ENCODE data around the gene MRPL27.
A peak's percentile ranks its signal among the peaks of the same experiment; 100 is the strongest.

Gene MRPL27

GRCh38 chr17:50362661-50363060, 10.3 kb downstream of the MRPL27 start (continued):
- TF ChIP-seq ZNF266 (tag by site-specific recombination; IDR thresholded peaks at IDR 0.05; ENCODE audit: low read depth) (peak; percentile 83), SP2 (tag by site-specific recombination; IDR thresholded peaks at IDR 0.05) (no peak), ZNF488 (tag by site-specific recombination; IDR thresholded peaks at IDR 0.05) (no peak), ZNF175 (tag by site-specific recombination; IDR thresholded peaks at IDR 0.05) (no peak), ZNF830 (tag by site-specific recombination; IDR thresholded peaks at IDR 0.05; ENCODE audit: low read depth) (no peak), ZNF341 (tag by site-specific recombination; IDR thresholded peaks at IDR 0.05; ENCODE audit: low read depth) (0 out of 2 replicates have a peak, but pooled peaks have one; percentile 24), ZNF768 (tag by site-specific recombination; IDR thresholded peaks at IDR 0.05) (no peak), ZNF660 (tag by site-specific recombination; IDR thresholded peaks at IDR 0.05) (no peak), ZNF777 (tag by site-specific recombination; IDR thresholded peaks at IDR 0.05; ENCODE audit: borderline replicate concordance) (no peak), ZNF404 (tag by site-specific recombination; IDR thresholded peaks at IDR 0.05) (0 out of 2 replicates have a peak, but pooled peaks have one; percentile 62), YY1 (tag by site-specific recombination; IDR thresholded peaks at IDR 0.05) (no peak), ZNF157 (tag by site-specific recombination; IDR thresholded peaks at IDR 0.05) (no peak), ZNF626 (tag by site-specific recombination; IDR thresholded peaks at IDR 0.05) (no peak), ZNF704 (tag by site-specific recombination; IDR thresholded peaks at IDR 0.05) (no peak), ZNF747 (tag by site-specific recombination; IDR thresholded peaks at IDR 0.05) (no peak), ZNF354C (tag by site-specific recombination; IDR thresholded peaks at IDR 0.05; ENCODE audit: borderline replicate concordance, low read depth) (no peak), ZNF529 (tag by site-specific recombination; IDR thresholded peaks at IDR 0.05; ENCODE audit: insufficient replicate concordance) (no peak), REPIN1 (tag by site-specific recombination; IDR thresholded peaks at IDR 0.05; ENCODE audit: low read depth) (no peak), OVOL3 (tag by site-specific recombination; IDR thresholded peaks at IDR 0.05) (peak; percentile 40; the same call in 1 of the 2 replicates), ZBTB21 (tag by site-specific recombination; IDR thresholded peaks at IDR 0.05) (peak; percentile 59), ZNF561 (tag by site-specific recombination; IDR thresholded peaks at IDR 0.05; ENCODE audit: borderline replicate concordance) (no peak), BCL11A (tag by site-specific recombination; IDR thresholded peaks at IDR 0.05; ENCODE audit: low read depth) (peak; percentile 31; the same call in 1 of the 2 replicates), ZIC2 (tag by site-specific recombination; IDR thresholded peaks at IDR 0.05) (no peak), ZNF521 (tag by site-specific recombination; IDR thresholded peaks at IDR 0.05) (no peak), ZNF138 (tag by site-specific recombination; IDR thresholded peaks at IDR 0.05; ENCODE audit: borderline replicate concordance) (peak; percentile 46; the same call in 1 of the 2 replicates), ZNF37A (tag by site-specific recombination; IDR thresholded peaks at IDR 0.05) (no peak), ZNF571 (tag by site-specific recombination; IDR thresholded peaks at IDR 0.05) (no peak), ZNF140 (tag by site-specific recombination; IDR thresholded peaks at IDR 0.05) (peak; percentile 67; the same call in 1 of the 2 replicates), ZNF335 (tag by site-specific recombination; conservative IDR thresholded peaks at IDR 0.05) (no peak), KLF9 (tag by site-specific recombination; IDR thresholded peaks at IDR 0.05; ENCODE audit: low read depth) (no peak), SCRT2 (tag by site-specific recombination; IDR thresholded peaks at IDR 0.05) (no peak)
- TF ChIP-seq, protein P1, sequence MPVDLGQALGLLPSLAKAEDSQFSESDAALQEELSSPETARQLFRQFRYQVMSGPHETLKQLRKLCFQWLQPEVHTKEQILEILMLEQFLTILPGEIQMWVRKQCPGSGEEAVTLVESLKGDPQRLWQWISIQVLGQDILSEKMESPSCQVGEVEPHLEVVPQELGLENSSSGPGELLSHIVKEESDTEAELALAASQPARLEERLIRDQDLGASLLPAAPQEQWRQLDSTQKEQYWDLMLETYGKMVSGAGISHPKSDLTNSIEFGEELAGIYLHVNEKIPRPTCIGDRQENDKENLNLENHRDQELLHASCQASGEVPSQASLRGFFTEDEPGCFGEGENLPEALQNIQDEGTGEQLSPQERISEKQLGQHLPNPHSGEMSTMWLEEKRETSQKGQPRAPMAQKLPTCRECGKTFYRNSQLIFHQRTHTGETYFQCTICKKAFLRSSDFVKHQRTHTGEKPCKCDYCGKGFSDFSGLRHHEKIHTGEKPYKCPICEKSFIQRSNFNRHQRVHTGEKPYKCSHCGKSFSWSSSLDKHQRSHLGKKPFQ (tag by site-specific recombination; IDR thresholded peaks at IDR 0.05) = 0 out of 2 replicates have a peak, but pooled peaks have one; percentile 29
- TF ChIP-seq, protein P2, sequence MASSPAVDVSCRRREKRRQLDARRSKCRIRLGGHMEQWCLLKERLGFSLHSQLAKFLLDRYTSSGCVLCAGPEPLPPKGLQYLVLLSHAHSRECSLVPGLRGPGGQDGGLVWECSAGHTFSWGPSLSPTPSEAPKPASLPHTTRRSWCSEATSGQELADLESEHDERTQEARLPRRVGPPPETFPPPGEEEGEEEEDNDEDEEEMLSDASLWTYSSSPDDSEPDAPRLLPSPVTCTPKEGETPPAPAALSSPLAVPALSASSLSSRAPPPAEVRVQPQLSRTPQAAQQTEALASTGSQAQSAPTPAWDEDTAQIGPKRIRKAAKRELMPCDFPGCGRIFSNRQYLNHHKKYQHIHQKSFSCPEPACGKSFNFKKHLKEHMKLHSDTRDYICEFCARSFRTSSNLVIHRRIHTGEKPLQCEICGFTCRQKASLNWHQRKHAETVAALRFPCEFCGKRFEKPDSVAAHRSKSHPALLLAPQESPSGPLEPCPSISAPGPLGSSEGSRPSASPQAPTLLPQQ (tag by site-specific recombination; IDR thresholded peaks at IDR 0.05) = no peak
- TF ChIP-seq, protein P3, sequence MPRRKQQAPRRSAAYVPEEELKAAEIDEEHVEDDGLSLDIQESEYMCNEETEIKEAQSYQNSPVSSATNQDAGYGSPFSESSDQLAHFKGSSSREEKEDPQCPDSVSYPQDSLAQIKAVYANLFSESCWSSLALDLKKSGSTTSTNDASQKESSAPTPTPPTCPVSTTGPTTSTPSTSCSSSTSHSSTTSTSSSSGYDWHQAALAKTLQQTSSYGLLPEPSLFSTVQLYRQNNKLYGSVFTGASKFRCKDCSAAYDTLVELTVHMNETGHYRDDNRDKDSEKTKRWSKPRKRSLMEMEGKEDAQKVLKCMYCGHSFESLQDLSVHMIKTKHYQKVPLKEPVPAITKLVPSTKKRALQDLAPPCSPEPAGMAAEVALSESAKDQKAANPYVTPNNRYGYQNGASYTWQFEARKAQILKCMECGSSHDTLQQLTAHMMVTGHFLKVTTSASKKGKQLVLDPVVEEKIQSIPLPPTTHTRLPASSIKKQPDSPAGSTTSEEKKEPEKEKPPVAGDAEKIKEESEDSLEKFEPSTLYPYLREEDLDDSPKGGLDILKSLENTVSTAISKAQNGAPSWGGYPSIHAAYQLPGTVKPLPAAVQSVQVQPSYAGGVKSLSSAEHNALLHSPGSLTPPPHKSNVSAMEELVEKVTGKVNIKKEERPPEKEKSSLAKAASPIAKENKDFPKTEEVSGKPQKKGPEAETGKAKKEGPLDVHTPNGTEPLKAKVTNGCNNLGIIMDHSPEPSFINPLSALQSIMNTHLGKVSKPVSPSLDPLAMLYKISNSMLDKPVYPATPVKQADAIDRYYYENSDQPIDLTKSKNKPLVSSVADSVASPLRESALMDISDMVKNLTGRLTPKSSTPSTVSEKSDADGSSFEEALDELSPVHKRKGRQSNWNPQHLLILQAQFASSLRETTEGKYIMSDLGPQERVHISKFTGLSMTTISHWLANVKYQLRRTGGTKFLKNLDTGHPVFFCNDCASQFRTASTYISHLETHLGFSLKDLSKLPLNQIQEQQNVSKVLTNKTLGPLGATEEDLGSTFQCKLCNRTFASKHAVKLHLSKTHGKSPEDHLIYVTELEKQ (tag by site-specific recombination; IDR thresholded peaks at IDR 0.05; ENCODE audit: borderline replicate concordance) = no peak
